ENCODE results near the gene CNTF.

GRCh38 chr11:58573451-58574104 lies 48.9 kb upstream of the CNTF start:
- no peak for TF ChIP-seq MAX (CRISPR knock-in tag; IDR thresholded peaks at IDR 0.05)
- no peak for TF ChIP-seq CTCF (IDR thresholded peaks at IDR 0.05)
- no peak for TF ChIP-seq AFF4 (CRISPR knock-in tag; IDR thresholded peaks at IDR 0.05; ENCODE audit: borderline replicate concordance)
- TF ChIP-seq HMGXB4 (CRISPR knock-in tag; IDR thresholded peaks at IDR 0.05): no peak
- no peak for TF ChIP-seq STAT6 (CRISPR knock-in tag; conservative IDR thresholded peaks at IDR 0.05; ENCODE audit: low read depth)
- TF ChIP-seq ZNF317 (CRISPR knock-in tag; IDR thresholded peaks at IDR 0.05; ENCODE audit: borderline replicate concordance, low read depth): no peak
- no peak for TF ChIP-seq NFYB (CRISPR knock-in tag; conservative IDR thresholded peaks at IDR 0.05; ENCODE audit: low read depth)
- TF ChIP-seq USF2 (CRISPR knock-in tag; IDR thresholded peaks at IDR 0.05): no peak
- TF ChIP-seq SP1 (CRISPR knock-in tag; conservative IDR thresholded peaks at IDR 0.05): no peak
- TF ChIP-seq E2F5 (CRISPR knock-in tag; IDR thresholded peaks at IDR 0.05): no peak
